Activated naive CD4-positive, alpha-beta T cell treated with anti-CD3 and anti-CD28 coated beads, Interleukin-2, amount 10 ng/mL, durations not matched to agents 7 days and 5 days (primary cell): Measurements from ENCODE around the gene OCIAD1.

ENCODE experiments used
- CTCF ChIA-PET: fragments of 350-600 bp; sonication (Branson Sonifier 250); formaldehyde crosslinking; loops from one replicate; lab custom pipeline; 2021; ENCODE audit warnings: antibody characterized with exemption; lab: Charles Lee
- DNase-seq: peaks from one replicate; pipeline ENCODE4 v3.0.0-alpha.2; 2020
- H3K27ac Mint-ChIP-seq: one replicate; pipeline ENCODE4 v1.8.0; 2021; ENCODE audit warnings: mild to moderate bottlenecking, moderate library complexity, mixed read lengths
- H3K27me3 Mint-ChIP-seq: one replicate; pipeline ENCODE4 v1.8.0; 2021; ENCODE audit warnings: mild to moderate bottlenecking, mixed read lengths
- H3K36me3 Mint-ChIP-seq: one replicate; pipeline ENCODE4 v1.8.0; 2021; ENCODE audit warnings: mixed read lengths
- H3K4me1 Mint-ChIP-seq: one replicate; pipeline ENCODE4 v1.8.0; 2021; ENCODE audit warnings: mixed read lengths
- H3K4me3 Mint-ChIP-seq: one replicate; pipeline ENCODE4 v1.8.0; 2021; ENCODE audit warnings: mild to moderate bottlenecking, moderate library complexity, mixed read lengths
- H3K9me3 Mint-ChIP-seq: one replicate; pipeline ENCODE4 v1.8.0; 2021; ENCODE audit warnings: mixed read lengths

Gene OCIAD1

GRCh38 chr4:48891028-48891619, 60.2 kb downstream of the OCIAD1 start:
- peaks cover 14% of the 10 kb centered on the region for H3K9me3 Mint-ChIP-seq
- CTCF ChIA-PET = no interaction called here
- H3K36me3 Mint-ChIP-seq = peaks cover 72% of the 10 kb centered on the region
- H3K4me3 Mint-ChIP-seq = no peak overlapping the region
- no peak overlapping the region for H3K27ac Mint-ChIP-seq
- DNase-seq = no peak
- H3K27me3 Mint-ChIP-seq = no peaks in the 10 kb centered on the region
- peaks cover 3% of the 10 kb centered on the region for H3K4me1 Mint-ChIP-seq

- CTCF ChIA-PET = no interaction called here
- Mint-ChIP-seq H3K4me3 (no peak overlapping the region), H3K4me1 (peaks cover 28% of the 10 kb centered on the region), H3K36me3 (peaks cover 79% of the 10 kb centered on the region), H3K9me3 (no peaks in the 10 kb centered on the region), H3K27ac (no peak overlapping the region), H3K27me3 (no peaks in the 10 kb centered on the region)
- no peak for DNase-seq
Observed at GRCh38 chr4:48896845-48897244, 66.0 kb downstream of the OCIAD1 start.

- Mint-ChIP-seq H3K4me3 (no peak overlapping the region), H3K27ac (peak overlapping the region; percentile 35), H3K4me1 (peaks cover 34% of the 10 kb centered on the region), H3K36me3 (peaks cover 78% of the 10 kb centered on the region), H3K27me3 (no peaks in the 10 kb centered on the region), H3K9me3 (no peaks in the 10 kb centered on the region)
- no peak for DNase-seq
- CTCF ChIA-PET = interaction anchor here (0.5 kb wide), 1 partner anchor 318 kb away, joined by 3 read pairs; no protein-coding TSS in a partner anchor
Observed at GRCh38 chr4:48898733-48899431, 68.0 kb downstream of the OCIAD1 start.

GRCh38 chr4:48899432-48899749, 68.5 kb downstream of the OCIAD1 start:
- CTCF ChIA-PET = interaction anchor here (0.8 kb wide), 1 partner anchor 57 kb away, joined by 3 read pairs; no protein-coding TSS in a partner anchor
- no peak for DNase-seq
- Mint-ChIP-seq H3K9me3 (no peaks in the 10 kb centered on the region), H3K27me3 (no peaks in the 10 kb centered on the region), H3K36me3 (peaks cover 78% of the 10 kb centered on the region), H3K4me1 (peaks cover 35% of the 10 kb centered on the region), H3K27ac (peak overlapping the region; percentile 35), H3K4me3 (no peak overlapping the region)

- H3K27ac Mint-ChIP-seq = peak overlapping the region; percentile 35
- H3K27me3 Mint-ChIP-seq = no peaks in the 10 kb centered on the region
- no peak overlapping the region for H3K4me3 Mint-ChIP-seq
- no peak for DNase-seq
- no peaks in the 10 kb centered on the region for H3K9me3 Mint-ChIP-seq
- peaks cover 41% of the 10 kb centered on the region for H3K4me1 Mint-ChIP-seq
- H3K36me3 Mint-ChIP-seq = peaks cover 79% of the 10 kb centered on the region
- CTCF ChIA-PET = interaction anchor here (0.8 kb wide), 1 partner anchor 58 kb away, joined by 3 read pairs; no protein-coding TSS in a partner anchor
Observed at GRCh38 chr4:48899950-48900349, 69.1 kb downstream of the OCIAD1 start.

GRCh38 chr4:48901196-48901595, 70.3 kb downstream of the OCIAD1 start:
- Mint-ChIP-seq H3K4me3 (no peak overlapping the region), H3K4me1 (peaks cover 48% of the 10 kb centered on the region), H3K27ac (no peak overlapping the region), H3K27me3 (no peaks in the 10 kb centered on the region), H3K9me3 (no peaks in the 10 kb centered on the region), H3K36me3 (peaks cover 72% of the 10 kb centered on the region)
- CTCF ChIA-PET = no interaction called here
- no peak for DNase-seq

GRCh38 chr4:48902266-48902665, 71.4 kb downstream of the OCIAD1 start:
- no peak for DNase-seq
- H3K27me3 Mint-ChIP-seq = no peaks in the 10 kb centered on the region
- CTCF ChIA-PET = no interaction called here
- no peaks in the 10 kb centered on the region for H3K9me3 Mint-ChIP-seq
- no peak overlapping the region for H3K27ac Mint-ChIP-seq
- peaks cover 55% of the 10 kb centered on the region for H3K4me1 Mint-ChIP-seq
- H3K36me3 Mint-ChIP-seq = peaks cover 66% of the 10 kb centered on the region
- no peak overlapping the region for H3K4me3 Mint-ChIP-seq

- no peak overlapping the region for H3K27ac Mint-ChIP-seq
- H3K27me3 Mint-ChIP-seq = no peaks in the 10 kb centered on the region
- no peaks in the 10 kb centered on the region for H3K9me3 Mint-ChIP-seq
- peaks cover 53% of the 10 kb centered on the region for H3K4me1 Mint-ChIP-seq
- H3K36me3 Mint-ChIP-seq = peaks cover 49% of the 10 kb centered on the region
- no peak for DNase-seq
- H3K4me3 Mint-ChIP-seq = no peak overlapping the region
- CTCF ChIA-PET = no interaction called here
Observed at GRCh38 chr4:48904101-48904500, 73.2 kb downstream of the OCIAD1 start.

- no peak for DNase-seq
- peak overlapping the region; percentile 82 for H3K4me3 Mint-ChIP-seq
- H3K9me3 Mint-ChIP-seq = no peaks in the 10 kb centered on the region
- peaks cover 43% of the 10 kb centered on the region for H3K36me3 Mint-ChIP-seq
- H3K4me1 Mint-ChIP-seq = peaks cover 50% of the 10 kb centered on the region
- no peaks in the 10 kb centered on the region for H3K27me3 Mint-ChIP-seq
- H3K27ac Mint-ChIP-seq = no peak overlapping the region
- CTCF ChIA-PET = no interaction called here
Observed at GRCh38 chr4:48904541-48905142, 73.8 kb downstream of the OCIAD1 start.

- peaks cover 47% of the 10 kb centered on the region for H3K4me1 Mint-ChIP-seq
- DNase-seq = no peak
Observed at GRCh38 chr4:48905363-48906015, 74.6 kb downstream of the OCIAD1 start.

GRCh38 chr4:48906206-48907173, 75.6 kb downstream of the OCIAD1 start, which contains the start of gene OCIAD2:
TSS of gene OCIAD2 (minus strand) at chr4:48906774. CDS start at chr4:48904549, 2,225 bp downstream.
- Mint-ChIP-seq H3K4me1 (peaks cover 41% of the 10 kb centered on the region), H3K4me3 (peak within 1 kb of the TSS; percentile 82), H3K27me3 (no peaks in the 10 kb centered on the region), H3K9me3 (no peaks in the 10 kb centered on the region), H3K27ac (peak within 1 kb of the TSS; percentile 84), H3K36me3 (peaks cover 30% of the 10 kb centered on the region)
- CTCF ChIA-PET = interaction anchor here (0.7 to 1.9 kb wide), 4 partner anchors 39 to 328 kb away, joined by 3 to 7 read pairs (median 4); no protein-coding TSS in a partner anchor
- peak; percentile 91 for DNase-seq

More at GRCh38 chr4:48905363-48906015, 74.6 kb downstream of the OCIAD1 start:
- H3K4me3 Mint-ChIP-seq = peak overlapping the region; percentile 82
- peaks cover 37% of the 10 kb centered on the region for H3K36me3 Mint-ChIP-seq
- CTCF ChIA-PET = interaction anchor here (1.0 to 1.9 kb wide), 2 partner anchors 40 to 127 kb away, joined by 4 to 7 read pairs; no protein-coding TSS in a partner anchor
- H3K27me3 Mint-ChIP-seq = no peaks in the 10 kb centered on the region
- peak overlapping the region; percentile 72 for H3K27ac Mint-ChIP-seq
- H3K9me3 Mint-ChIP-seq = no peaks in the 10 kb centered on the region

- Mint-ChIP-seq H3K4me3 (no peak overlapping the region), H3K27me3 (no peaks in the 10 kb centered on the region), H3K4me1 (peaks cover 40% of the 10 kb centered on the region), H3K36me3 (peaks cover 20% of the 10 kb centered on the region), H3K27ac (no peak overlapping the region), H3K9me3 (no peaks in the 10 kb centered on the region)
- CTCF ChIA-PET = no interaction called here
- DNase-seq = no peak
Observed at GRCh38 chr4:48907706-48908477, 77.0 kb downstream of the OCIAD1 start.

GRCh38 chr4:48908687-48909086, 77.8 kb downstream of the OCIAD1 start:
- peaks cover 4% of the 10 kb centered on the region for H3K27me3 Mint-ChIP-seq
- no peak overlapping the region for H3K27ac Mint-ChIP-seq
- H3K4me3 Mint-ChIP-seq = no peak overlapping the region
- peaks cover 16% of the 10 kb centered on the region for H3K36me3 Mint-ChIP-seq
- no peaks in the 10 kb centered on the region for H3K9me3 Mint-ChIP-seq
- no peak for DNase-seq
- CTCF ChIA-PET = no interaction called here
- peaks cover 34% of the 10 kb centered on the region for H3K4me1 Mint-ChIP-seq
